HUDEP-2 (cell line): ENCODE results near the gene ZNF394.
A peak's percentile ranks its signal among the peaks of the same experiment; 100 is the strongest.
"Not testable (repeated sequence)": the region's sequence is repeated elsewhere in the genome, so short reads cannot be mapped to it uniquely, and the experiment has no call there.

Experiments used
- DNase-seq, 76 experiments: peaks; one replicate each; lab custom pipeline; 2025; ENCODE audit not compliant: unreplicated experiment in 76 of 76; lab: John Stamatoyannopoulos, UW

ZNF394 gene

DNA sequence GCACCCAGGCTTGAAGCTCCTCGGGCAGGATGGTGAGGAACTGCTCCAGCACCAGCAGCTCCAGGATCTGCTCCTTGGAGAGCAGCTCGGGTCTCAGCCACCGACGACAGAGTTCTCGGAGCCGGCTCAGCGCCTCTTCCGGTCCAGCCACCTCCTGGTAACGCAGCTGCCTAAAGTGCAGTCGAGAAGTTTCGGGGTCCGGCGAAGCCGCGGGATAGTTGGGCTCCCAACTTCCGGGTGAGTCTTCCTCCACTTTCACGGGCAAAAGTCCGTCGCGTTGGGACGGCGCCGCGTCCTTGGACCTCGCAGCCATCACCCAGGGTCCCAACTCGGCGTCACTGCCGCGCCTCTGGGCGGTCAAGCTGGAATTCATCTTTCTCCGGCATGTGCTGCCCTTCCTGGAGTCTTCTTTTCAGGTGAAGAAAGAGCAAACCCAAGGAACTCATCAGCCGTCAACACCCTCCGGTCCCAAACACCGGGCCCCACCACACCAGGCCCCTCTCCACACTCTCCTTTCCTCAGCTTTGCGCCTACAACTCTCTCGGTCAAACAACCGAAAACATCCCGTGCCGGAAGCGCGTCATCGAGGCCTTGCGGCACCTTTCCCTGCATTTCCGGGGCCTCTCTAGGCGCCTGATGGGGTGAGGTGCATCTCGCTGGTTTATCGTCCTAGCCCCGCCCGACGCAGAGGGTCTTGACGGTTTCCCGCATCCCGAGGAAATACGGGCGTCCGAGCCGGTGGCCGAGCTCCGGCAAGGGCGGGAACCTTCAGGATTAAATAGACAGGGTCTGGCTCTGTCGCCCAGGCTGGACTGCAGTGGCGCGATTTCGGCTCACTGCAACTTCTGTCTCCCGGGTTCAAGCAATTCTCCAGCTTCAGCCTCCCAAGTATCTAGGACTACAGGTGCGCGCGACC lies at the start of gene ZNF394:
TSS of gene ZNF394 (minus strand) at position 561 of the 916 bp plus-strand sequence. CDS start at position 373, 188 bp downstream.
- DNase-seq: peak in 75 of 76 experiments; percentile 36 to 90 (median 79)

DNA sequence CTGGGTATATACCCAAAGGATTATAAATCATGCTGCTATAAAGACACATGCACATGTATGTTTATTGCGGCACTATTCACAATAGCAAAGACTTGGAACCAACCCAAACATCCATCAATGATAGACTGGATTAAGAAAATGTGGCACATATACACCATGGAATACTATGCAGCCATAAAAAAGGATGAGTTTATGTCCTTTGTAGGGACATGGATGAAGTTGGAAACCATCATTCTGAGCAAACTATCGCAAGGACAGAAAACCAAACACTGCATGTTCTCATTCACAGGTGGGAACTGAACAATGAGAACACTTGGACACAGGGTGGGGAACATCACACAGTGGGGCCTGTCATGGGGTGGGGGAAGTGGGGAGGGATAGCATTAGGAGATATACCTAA lies 49.5 kb upstream of the ZNF394 start:
- DNase-seq: not testable (repeated sequence)

DNA sequence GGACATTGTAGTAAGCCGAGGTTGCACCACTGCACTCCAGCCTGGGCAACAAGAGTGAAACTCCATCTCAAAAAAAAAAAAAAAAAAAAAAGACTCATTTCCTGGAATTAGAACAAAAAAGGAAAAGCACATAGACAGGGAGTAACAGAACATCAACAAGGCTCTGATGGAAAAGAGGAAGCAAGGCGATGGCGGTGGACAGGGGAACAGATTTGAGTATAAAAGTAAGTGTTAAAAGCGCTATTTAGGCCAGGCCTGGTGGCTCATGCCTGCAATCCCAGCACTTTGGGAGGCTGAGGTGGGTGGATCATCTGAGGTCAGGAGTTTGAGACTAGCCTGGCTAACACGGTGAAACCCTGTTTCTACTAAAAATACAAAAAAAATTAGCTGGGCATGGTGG lies 45.2 kb upstream of the ZNF394 start:
- not testable (repeated sequence) for DNase-seq

DNA sequence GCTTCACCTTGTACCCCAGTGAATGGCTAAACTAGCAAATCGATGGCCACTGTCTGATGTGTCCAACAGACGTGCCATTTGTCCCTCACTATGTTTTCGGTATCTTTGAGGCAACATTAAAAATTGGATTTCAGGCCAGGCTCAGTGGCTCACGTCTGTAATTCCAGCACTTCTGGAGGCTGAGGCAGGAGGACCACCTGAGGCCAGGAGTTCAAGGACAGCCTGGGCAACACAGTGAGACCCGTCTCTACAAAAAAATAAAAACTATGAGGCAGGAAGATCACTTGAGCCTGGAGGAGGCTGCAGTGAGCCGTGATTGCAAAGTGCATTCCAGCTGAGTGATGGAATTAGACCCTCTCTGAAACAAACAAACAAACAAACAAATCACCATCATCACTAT lies 43.8 kb upstream of the ZNF394 start:
- no peak for DNase-seq

DNA sequence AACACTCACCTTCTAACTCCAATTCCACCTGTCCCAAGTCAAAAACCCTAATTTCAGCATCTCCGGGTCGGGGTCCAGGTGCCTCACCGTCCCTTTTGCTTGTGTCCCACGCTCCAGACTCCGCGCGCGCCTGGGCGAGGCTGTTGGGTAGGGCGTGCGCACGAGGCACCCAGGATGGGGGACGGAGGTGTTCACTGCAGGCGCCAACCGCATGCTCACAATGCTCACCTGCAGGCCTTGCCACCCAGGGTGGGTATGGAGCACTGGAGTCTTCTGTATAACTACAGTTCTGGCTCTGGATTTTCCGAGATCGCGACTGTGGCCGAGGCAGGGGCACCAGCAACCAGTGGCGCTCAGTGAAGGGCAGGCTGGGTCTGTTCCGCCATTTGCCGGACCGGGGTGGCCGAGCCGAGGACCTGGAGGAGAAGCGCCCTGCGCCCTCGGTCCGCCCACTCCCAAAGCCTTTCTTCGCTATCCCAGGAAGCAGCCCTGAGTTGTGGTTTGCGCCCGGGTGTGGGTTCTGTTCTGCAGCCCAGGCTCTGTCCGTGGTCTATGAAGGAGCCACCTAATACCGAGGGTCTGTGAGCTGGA lies 43.1 kb upstream of the ZNF394 start:
- DNase-seq: no peak

DNA sequence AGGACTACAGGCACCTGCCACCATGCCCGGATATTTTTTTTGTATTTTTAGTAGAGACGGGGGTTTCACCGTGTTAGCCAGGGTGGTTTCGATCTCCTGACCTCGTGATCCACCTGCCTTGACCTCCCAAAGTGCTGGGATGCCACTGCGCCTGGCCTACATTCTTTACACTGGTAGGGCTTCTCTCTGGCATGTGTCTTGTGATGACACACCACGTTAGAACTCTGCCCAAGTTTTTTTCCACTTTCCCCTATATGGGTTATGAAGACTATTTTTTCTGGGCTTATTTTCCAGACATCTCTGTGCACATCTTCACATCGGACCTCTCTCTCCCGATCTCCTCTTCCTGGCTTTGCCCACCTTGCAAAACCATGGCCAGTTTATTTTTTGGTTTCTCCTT lies 41.1 kb upstream of the ZNF394 start:
- DNase-seq: no peak

DNA sequence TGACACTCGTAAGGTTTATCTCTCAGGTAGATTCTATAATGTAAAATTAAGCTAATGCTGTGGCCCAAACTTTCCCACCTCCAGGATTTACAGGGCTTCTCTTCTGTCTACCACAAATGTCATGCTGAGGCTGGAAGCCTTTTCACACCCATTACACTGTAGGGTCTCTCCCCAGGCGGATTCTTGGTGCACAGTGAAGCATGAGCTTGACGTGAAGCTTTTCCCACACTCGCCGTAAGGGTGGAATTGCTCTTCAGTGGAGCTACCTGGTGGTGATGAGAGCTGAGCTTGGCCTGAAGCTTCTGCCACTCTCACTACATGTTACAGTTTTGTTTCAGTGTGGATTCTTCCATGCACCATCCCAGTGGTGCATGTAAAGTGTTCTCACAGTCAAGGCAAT lies 40.5 kb upstream of the ZNF394 start:
- no peak for DNase-seq

DNA sequence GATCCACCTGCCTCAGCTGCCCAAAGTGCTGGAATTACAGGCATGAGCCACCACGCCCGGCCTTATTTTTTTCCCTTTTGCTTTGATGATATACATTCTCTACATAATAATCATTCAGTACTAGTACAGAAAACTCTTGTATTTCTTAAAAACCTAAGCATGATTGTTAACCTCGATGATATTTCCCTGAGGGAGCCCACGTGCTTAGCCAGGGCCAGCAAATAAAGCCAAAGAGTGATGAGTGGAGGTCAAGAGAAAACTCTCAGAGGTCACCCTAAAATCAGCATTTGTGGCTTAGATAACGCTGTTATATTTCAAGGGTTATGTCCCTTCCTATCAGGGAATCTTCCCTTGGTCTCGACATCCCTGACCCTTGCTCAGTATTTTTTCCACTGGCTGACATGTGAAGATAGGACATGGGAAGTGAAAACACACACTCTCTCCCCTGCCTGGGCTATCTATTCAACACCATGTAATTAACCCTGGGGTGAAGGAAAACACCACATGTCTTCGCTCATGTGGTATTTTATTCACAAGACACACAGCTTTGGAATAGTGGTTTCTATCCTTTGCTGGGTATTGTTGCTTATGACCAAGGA lies 39.2 kb upstream of the ZNF394 start:
- no peak for DNase-seq

DNA sequence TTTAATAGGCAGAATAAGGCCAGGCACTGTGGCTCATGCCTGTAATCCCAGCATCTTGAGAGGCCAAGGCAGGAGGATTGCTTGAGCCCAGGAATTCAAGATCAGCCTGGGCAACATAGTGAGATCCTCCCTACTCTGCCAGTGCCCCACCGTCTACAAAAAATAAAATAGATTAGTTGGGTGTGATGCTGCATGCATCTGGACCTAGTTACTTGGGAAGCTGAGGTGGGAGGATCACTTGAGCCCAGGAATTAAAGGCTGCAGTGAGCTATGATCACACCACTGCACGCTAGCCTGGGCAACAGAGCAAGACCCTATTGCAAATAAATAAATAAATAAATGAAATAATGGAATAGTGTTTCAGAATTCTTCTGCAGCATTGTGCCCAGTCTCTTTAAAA lies 35.6 kb upstream of the ZNF394 start:
- DNase-seq: no peak

DNA sequence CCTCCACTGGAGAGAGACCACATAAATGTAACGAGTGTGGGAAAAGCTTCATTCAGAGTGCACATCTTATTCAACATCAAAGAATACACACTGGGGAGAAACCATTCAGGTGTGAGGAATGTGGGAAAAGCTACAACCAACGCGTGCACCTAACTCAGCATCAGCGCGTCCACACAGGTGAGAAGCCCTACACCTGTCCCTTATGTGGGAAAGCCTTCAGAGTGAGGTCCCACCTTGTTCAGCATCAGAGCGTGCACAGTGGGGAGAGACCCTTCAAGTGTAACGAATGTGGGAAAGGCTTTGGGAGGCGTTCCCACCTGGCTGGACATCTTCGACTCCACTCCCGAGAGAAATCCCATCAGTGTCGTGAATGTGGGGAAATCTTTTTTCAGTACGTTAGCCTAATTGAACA lies 31.3 kb upstream of the ZNF394 start:
- no peak for DNase-seq

DNA sequence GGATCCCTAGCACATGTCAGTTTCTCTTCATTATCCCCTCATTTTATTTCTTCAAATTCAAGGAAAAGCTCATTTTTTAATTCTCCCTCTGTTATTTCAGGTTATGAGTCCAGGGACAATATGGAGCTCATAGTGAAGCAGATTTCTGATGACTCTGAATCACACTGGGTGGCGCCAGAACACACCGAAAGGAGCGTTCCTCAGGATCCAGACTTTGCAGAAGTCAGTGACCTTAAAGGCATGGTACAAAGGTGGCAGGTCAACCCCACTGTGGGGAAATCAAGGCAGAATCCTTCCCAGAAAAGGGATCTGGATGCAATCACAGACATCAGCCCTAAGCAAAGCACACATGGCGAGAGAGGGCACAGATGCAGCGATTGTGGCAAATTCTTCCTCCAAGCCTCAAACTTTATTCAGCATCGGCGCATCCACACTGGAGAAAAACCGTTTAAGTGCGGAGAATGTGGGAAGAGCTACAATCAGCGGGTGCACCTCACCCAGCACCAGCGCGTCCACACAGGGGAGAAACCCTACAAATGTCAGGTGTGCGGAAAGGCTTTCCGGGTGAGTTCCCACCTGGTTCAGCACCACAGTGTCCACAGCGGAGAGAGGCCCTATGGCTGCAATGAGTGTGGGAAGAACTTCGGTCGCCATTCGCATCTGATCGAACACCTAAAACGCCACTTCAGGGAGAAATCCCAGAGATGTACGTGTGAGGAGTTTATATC lies 25.8 kb upstream of the ZNF394 start:
- peak in 5 of 76 experiments; percentile 4 to 14 (median 13) for DNase-seq

DNA sequence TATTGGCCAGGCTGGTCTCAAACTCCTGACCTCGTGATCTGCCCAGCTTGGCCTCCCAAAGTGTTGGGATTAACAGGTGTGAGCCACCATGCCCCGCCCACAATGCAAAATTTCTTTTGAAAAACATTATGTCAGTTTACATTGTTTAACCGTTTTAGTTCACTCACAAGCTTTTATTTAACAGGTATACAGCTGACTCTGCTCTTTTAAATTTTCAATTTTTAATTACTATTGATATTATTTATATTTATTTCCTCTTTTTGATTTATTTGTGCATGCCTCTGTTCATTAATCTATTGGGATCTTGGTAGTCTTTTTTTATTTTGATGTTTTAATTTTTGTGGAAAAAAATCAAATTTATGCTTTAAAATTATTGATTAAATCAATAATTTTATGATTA lies 21.3 kb upstream of the ZNF394 start:
- DNase-seq: no peak

DNA sequence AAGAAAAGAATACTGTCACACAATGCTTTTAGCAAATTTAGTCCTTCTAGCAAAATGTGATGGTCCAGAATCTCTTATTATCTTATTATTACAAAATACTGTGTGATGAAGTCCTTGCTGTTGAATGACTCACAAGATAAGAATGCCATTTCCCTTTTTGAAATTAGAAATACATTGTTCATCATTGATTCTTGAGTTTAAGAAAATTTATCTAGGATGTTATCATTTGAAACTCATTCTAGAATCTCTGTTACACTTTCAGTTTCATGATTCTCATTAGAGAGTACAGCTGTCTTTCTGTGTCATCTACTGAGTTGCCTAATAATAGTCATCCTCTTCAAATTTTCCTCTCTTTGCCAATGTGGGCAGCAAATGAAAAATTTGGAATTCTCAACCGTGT lies 14.0 kb upstream of the ZNF394 start:
- no peak for DNase-seq

DNA sequence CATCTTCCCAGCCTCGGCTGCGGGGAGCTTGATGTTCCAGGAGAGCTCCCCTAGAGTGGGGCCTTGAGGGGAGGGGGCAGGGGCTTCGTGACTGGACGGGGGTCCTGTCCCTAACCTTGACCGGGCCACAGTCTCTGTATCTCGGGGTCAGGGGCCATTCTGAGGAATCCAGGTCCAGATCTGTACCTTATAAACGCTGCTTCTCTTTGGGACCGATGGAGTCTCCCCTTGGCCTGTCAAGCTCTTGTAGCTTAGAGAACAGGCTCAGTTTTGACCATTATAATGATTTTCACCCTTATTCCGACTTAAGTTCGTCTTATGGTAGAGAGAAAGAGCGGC lies 5.2 kb upstream of the ZNF394 start:
- DNase-seq: no peak

DNA sequence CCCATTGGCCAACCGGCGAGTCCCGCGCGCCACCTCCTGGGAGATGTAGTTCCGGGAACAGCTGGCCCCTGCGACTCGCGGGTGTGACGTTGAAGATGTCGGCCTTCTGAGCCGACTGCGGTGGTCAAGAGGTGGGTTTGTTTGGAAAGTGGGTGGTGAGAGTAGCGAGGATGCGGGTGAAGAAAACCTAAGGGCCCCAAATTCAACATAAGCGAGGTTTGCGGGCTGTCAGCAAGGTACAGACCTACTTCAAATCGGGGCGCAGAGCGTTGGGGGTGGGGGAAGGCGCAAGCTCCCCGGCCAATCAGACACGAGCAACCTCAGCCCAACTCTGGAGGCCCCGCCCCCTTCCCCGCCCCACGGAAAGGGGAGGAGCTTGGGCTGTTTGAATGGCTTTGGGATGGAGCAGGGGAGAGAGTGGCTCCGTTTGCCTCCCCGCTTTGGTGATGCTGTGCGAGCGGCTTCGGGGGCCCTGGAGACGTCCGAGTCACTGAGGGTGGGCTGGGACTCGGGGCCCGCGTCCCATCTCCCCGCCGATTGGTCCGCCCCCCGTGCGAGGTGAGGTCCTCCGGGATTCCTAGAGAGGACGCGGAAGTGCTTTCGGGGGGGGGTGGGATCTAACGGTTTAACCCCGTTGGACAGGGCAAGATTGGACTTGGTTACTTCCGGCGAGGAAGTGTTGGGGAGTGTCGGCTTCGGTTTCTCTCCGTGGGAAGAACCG lies 4.7 kb upstream of the ZNF394 start, which contains the start of gene ZKSCAN5:
TSS of gene ZKSCAN5 (plus strand) at position 60 of the 721 bp plus-strand sequence. CDS start 1,383 bp downstream, outside the sequence.
- peak; percentile 23 to 99 (median 93) for DNase-seq

DNA sequence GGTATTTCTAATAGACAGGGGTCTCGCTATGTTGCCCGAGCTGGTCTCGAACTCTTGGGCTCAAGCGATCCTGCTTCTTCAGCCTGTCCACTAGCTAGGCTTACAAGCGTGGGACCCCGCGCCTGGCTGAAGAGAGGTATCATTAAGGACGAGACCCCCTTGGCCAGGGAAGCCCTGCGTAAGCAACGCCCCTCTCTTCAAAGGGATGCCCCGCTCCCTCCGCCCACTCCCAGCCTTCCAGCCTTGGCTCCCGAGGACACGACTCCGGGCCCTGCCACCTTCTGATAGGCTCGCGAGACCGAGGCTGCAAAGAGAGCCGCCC lies 4.2 kb upstream of the ZNF394 start:
- peak in 1 of 76 experiments; percentile 89 for DNase-seq

DNA sequence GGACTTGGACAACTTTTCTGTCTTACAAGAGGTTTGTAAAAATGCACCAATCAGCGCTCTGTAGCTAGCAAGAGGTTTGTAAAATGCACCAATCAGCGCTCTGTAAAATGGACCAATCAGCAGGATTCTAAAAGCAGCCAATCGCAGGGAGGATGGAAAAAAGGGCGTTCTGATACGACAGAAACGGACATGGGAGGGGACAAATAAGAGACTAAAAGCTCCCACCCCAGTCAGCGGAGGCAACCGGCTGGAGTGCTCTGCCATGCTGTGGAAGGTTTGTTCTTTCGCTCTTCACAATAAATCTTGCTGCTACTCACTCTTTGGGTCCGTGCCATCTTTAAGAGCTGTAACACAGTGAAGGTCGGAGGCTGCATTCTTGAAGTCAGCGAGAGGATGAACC lies 1.2 kb upstream of the ZNF394 start:
- DNase-seq: peak in 1 of 76 experiments; percentile 9

DNA sequence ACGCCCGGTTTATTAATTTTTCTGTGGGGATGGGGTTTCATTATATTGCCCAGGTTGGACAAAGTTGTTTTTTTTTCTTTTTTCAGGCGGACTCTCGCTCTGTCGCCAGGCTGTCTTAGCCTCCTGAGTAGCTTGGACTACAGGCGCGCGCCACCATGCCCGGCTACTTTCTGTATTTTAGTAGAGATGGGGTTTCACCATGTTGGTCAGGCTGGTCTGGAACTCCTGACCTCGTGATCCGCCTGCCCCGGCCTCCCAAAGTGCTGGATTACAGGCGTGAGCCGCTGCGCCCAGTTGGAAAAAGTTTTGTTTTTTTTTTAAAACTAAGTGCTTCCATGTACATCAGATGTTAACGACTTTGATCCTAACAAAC lies 542 bp upstream of the ZNF394 start:
- DNase-seq: no peak

DNA sequence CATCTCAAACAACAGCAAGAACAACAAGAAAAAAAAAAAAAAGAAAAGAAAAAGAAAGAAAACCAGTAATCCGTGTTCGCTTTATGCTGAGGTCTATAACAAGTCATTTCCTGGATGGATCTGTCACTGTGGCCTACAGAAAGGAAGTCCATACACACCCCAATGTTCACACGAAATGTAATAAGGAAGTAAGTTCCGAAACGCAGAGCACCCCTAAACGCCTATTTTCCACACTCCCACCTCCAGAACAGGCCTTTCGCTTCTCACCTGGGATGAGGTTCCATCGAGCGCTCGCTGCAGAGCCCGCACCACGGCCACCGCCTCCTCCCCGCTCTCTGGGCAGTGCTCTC lies 735 bp downstream of the ZNF394 start:
- DNase-seq: no peak

DNA sequence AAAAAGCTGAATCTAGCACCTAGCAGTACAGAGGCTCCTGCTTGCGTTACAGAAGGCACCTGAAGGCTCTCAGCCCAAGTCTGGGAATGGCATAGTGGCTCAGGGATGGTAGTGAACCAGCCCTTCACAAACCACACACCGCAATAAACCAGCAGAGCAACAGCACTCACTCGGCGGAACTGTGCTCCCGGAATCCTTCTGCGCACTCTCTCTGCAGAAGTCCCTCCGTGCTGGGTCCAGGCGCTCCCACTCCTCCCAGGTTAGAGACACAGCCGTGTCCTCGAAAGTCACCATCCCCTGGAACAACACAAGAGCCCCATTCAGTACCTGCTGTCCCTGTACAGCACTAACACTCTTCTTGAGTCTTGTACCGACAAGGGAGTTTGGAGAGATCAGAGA lies 1.5 kb downstream of the ZNF394 start:
- DNase-seq: peak in 1 of 76 experiments; percentile 1
